Measurements from ENCODE around the gene SOX10.

Gene SOX10

DNA sequence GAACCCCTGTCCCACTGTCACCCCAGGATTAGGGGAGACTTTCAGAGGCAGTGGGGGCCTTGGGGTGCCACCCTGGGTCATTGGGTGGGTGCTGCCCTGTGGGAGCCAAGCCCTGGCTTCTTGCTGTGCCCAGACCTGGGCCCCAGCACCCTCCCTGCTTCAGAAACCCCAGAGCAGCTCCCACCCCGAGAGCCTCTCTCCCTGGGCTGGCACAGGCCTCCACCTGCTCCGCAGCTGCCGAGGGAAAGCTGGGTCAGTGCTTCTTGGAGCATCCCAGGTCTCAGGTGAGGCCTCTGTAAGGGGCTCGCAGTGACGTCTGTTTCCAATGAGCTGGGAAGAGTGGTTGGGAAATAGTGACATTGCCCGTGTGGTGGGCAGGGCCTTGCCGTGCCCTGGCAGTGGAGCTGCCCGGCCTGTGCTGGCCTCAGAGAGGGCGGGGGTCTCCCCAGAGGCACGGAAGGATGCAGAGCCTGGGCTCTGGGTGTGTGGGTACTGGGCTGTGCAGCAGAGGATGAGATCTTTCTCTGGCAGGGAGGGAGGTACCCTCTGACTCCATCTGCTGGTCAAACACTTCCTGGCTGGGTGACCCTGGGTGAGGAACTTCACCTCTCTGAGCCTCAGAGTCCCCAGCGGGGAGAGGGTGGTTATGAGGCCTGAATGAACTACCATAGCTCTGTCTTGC, 53.9 kb downstream of the SOX10 start:
- DNase-seq (ENCODE audit: low read depth) = no peak

DNA sequence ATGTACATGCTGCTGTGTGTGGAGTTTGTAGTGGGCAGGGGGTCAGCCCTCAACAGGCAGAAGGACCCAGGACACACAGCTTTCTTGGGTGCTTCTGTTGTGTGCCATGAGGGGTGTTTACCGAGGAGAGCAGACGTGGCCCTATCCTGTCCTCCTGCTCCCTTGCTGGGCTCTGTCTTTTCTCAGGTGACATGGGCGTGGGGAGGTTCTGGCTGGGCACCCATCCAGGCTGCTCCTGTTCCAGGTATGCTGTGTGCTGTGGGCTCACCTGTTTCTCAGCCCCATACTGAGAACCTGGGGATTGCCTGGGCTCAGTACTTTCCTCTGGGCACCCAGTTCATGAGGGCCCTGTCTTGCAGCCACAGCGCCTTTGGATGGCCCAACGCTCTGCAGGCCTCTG, 55.0 kb downstream of the SOX10 start:
- DNase-seq (ENCODE audit: low read depth) = no peak

DNA sequence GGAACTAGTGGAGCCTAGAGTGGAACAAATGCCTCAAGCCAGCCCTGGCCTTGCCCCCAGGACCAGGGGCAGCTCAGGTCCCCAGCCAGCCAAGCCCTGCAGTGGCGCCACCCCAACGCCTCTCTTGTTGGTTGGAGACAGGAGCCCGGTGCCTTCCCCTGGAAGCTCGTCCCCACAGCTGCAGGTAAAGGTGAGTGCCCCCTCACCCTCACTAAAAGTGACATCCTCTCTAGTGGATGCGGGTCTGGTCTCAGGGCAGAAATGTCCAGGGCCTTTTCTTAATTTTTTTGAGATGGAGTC, 56.8 kb downstream of the SOX10 start:
- DNase-seq (ENCODE audit: low read depth) = no peak

- no peak for DNase-seq (ENCODE audit: low read depth)
Measured at GRCh38 chr22:37926771-37927636, 57.4 kb downstream of the SOX10 start.

DNA sequence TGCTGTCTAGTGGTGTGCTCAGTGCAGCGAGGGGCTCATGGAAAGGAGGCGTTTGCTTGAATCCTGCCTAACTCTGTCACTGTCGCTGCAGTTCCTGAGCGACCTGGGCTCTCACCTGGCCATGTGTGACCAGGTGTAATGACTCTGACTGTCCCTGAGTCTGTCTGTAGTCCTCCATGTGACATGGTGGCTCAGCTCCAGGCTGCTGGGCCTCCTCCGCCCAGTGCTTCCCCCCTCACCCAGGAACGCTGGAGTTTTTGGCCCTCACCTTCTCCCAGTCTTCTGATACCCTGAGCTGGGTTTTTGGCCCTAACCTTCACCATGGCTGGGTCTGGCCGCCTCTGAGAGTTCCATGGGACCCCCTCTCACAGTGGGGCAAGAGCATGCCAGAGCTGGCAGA, 58.0 kb downstream of the SOX10 start:
- no peak for DNase-seq (ENCODE audit: low read depth)

- DNase-seq (ENCODE audit: low read depth) = no peak
Measured at GRCh38 chr22:37925767-37926166, 58.6 kb downstream of the SOX10 start.

- no peak for DNase-seq (ENCODE audit: low read depth)
Measured at GRCh38 chr22:37925330-37925729, 59.0 kb downstream of the SOX10 start.

GRCh38 chr22:37924386-37925065, 59.8 kb downstream of the SOX10 start:
- no peak for DNase-seq (ENCODE audit: low read depth)

GRCh38 chr22:37923927-37924326, 60.4 kb downstream of the SOX10 start:
- no peak for DNase-seq (ENCODE audit: low read depth)

Measured in stimulated activated CD8-positive, alpha-beta memory T cell treated with anti-CD3 and anti-CD28 coated beads, Interleukin-4, amount 100 ng/mL, for 24 hours (primary cell).